ENCODE results near the gene SAMD1.

DNA sequence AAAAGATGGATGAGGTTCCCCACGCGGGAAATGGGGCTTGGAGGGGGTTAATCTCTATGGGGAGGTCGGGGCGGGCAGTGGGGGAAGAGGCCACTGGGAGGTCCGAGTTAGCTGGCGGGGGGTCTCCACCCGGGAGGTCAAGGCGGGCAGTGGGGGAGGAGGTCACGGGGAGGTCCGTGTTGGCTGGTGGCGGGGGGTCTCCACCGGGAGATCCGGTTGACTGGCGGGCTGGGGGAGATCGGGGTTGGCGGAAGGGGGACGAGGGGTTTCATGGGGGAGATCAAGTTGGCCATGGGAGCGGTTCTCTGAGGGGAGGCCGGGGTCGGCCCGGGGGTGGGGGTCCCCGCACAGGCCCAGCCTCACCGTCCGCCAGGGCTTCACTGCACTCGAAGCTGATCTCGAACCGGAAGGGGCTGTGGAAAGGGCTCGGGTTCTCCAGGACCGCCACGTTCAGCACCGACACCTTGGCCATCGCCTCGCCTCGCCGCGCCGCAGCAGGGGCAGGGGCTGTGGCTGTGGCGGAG is 45.5 kb upstream of the SAMD1 start:
- TF ChIP-seq CTCF (conservative IDR thresholded peaks at IDR 0.05): no peak
- peak; percentile 30; the same call in 1 of the 2 replicates for TF ChIP-seq ZFX (IDR thresholded peaks at IDR 0.05)

All from C4-2B (cell line).